Measurements from ENCODE around the gene PLEKHG5. TPM values are rescaled to one million over a fixed set of nuclear protein-coding genes. Genes with fewer than 3 reads are reported as not detected.
"Not testable (repeated sequence)": the region's sequence is repeated elsewhere in the genome, so short reads cannot be mapped to it uniquely, and the experiment has no call there.

Gene PLEKHG5
- total RNA-seq, 4 donors from 2014 or later, result 6.6 to 24.6 (median 7.9) TPM

GRCh38 chr1:6461538-6462411 lies 29.7 kb downstream of the PLEKHG5 start:
- TF ChIP-seq, protein P1, sequence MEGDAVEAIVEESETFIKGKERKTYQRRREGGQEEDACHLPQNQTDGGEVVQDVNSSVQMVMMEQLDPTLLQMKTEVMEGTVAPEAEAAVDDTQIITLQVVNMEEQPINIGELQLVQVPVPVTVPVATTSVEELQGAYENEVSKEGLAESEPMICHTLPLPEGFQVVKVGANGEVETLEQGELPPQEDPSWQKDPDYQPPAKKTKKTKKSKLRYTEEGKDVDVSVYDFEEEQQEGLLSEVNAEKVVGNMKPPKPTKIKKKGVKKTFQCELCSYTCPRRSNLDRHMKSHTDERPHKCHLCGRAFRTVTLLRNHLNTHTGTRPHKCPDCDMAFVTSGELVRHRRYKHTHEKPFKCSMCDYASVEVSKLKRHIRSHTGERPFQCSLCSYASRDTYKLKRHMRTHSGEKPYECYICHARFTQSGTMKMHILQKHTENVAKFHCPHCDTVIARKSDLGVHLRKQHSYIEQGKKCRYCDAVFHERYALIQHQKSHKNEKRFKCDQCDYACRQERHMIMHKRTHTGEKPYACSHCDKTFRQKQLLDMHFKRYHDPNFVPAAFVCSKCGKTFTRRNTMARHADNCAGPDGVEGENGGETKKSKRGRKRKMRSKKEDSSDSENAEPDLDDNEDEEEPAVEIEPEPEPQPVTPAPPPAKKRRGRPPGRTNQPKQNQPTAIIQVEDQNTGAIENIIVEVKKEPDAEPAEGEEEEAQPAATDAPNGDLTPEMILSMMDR (IDR thresholded peaks at IDR 0.05), result no peak
- ATAC-seq (ENCODE audit: low FRiP score), result no peak
- no peak for DNase-seq (ENCODE audit: low spot score)

DNA sequence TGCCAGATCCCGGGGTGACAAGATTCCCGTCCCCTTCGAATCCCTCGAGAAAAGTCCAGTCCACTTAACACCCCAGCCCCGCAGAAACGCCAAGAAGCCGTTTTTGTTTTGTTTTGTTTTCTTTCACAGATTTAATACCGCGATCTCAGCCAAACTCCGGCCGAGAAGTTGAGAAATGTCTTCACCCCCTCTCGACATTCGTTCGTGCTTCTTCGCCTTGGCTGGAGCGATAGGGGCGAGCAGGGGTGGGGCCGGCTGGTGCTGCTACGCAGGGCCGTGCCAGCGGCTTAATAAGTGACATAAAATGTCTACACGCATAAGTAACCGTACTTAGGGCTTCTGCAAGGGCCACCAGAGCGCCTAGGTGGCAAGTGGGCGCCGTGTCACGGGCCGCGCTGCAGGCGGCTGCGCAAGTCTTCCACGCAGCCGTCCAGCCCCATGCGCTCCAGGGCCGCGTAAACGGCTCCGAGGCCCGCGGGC lies 30.4 kb downstream of the PLEKHG5 start:
- ATAC-seq (ENCODE audit: low FRiP score), result no peak
- no peak for DNase-seq (ENCODE audit: low spot score)
- TF ChIP-seq, protein P1 (IDR thresholded peaks at IDR 0.05), result no peak

- ATAC-seq (ENCODE audit: low FRiP score), result no peak
- TF ChIP-seq, protein P1 (IDR thresholded peaks at IDR 0.05), result no peak
- DNase-seq (ENCODE audit: low spot score), result no peak
Measured at GRCh38 chr1:6460301-6461050, 31.0 kb downstream of the PLEKHG5 start.

- DNase-seq (ENCODE audit: low spot score) (no peak), ATAC-seq (ENCODE audit: low FRiP score) (no peak)
- TF ChIP-seq, protein P1 (IDR thresholded peaks at IDR 0.05), result no peak
Measured at GRCh38 chr1:6459850-6460265, 31.6 kb downstream of the PLEKHG5 start.

DNA sequence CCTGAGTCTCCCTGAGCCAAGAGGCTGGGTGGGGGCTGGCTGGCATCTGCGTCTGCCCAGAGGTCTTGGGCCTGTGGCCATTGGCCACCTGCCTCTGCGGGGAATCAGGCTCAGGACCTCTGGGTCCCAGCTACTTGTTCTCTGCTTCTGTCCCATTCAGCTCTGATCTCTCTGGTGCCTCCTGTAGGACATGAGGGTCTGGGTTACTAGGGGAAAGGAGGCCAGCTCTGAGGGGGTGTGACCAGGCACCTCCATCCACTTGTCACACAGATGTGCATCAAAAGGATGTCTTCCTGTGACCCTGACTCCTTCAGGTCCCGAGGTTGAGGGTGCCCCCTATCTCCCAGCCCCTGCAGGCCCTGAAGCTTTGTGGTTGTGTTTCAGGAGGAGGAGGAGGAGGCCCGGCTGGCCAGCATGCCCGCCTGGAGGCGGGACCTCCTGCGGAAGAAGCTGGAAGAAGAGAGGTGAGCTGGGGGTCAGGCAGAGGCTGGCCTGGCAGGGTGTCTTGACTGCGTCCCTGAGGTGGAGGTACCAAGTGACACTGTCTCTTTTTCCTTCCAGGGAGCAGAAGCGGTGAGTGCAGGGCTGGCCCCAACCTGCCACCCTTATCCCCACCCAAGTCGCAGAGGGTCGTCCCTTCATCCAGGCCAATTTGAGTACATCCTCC lies 34.5 kb downstream of the PLEKHG5 start:
- ATAC-seq (ENCODE audit: low FRiP score) (no peak), DNase-seq (ENCODE audit: low spot score) (no peak)
- TF ChIP-seq, protein P1 (IDR thresholded peaks at IDR 0.05), result no peak

- ATAC-seq (ENCODE audit: low FRiP score); DNase-seq (ENCODE audit: low spot score): not testable (repeated sequence)
Measured at GRCh38 chr1:6455752-6456520, 35.5 kb downstream of the PLEKHG5 start.

Measured in omental fat pad (tissue), 4 donors.